HPDE6-E6E7 (cell line): ENCODE results near the gene OTOG.
A peak's percentile ranks its signal among the peaks of the same experiment; 100 is the strongest.

Experiments used
- DNase-seq: peaks from one replicate; pipeline ENCODE4 v3.0.0; 2011; ENCODE audit warnings: missing footprints; ENCODE audit errors: extremely low spot score

The OTOG gene

GRCh38 chr11:17585911-17586695, 39.0 kb downstream of the OTOG start:
- DNase-seq, result no peak

- DNase-seq, result no peak
Measured at GRCh38 chr11:17588166-17588565, 41.1 kb downstream of the OTOG start.

GRCh38 chr11:17588721-17589120, 41.7 kb downstream of the OTOG start:
- no peak for DNase-seq

- no peak for DNase-seq
Measured at GRCh38 chr11:17590463-17590862, 43.4 kb downstream of the OTOG start.

GRCh38 chr11:17591293-17591692, 44.2 kb downstream of the OTOG start:
- no peak for DNase-seq

- no peak for DNase-seq
Measured at GRCh38 chr11:17593466-17594245, 46.6 kb downstream of the OTOG start.

- DNase-seq, result no peak
Measured at GRCh38 chr11:17594686-17595192, 47.7 kb downstream of the OTOG start.

GRCh38 chr11:17595526-17596309, 48.7 kb downstream of the OTOG start:
- DNase-seq, result no peak

- no peak for DNase-seq
Measured at GRCh38 chr11:17596310-17596669, 49.2 kb downstream of the OTOG start.

- no peak for DNase-seq
Measured at GRCh38 chr11:17596711-17597110, 49.7 kb downstream of the OTOG start.

- DNase-seq, result no peak
Measured at GRCh38 chr11:17597770-17598169, 50.7 kb downstream of the OTOG start.

- peak; percentile 50 for DNase-seq
Measured at GRCh38 chr11:17598700-17599459, 51.8 kb downstream of the OTOG start.

GRCh38 chr11:17599460-17599925, 52.4 kb downstream of the OTOG start:
- no peak for DNase-seq

GRCh38 chr11:17600316-17601255, 53.5 kb downstream of the OTOG start:
- no peak for DNase-seq

- DNase-seq, result no peak
Measured at GRCh38 chr11:17601256-17601671, 54.2 kb downstream of the OTOG start.

GRCh38 chr11:17601676-17602075, 54.6 kb downstream of the OTOG start:
- DNase-seq, result no peak

GRCh38 chr11:17602105-17603001, 55.3 kb downstream of the OTOG start:
- no peak for DNase-seq

GRCh38 chr11:17603056-17603825, 56.2 kb downstream of the OTOG start:
- no peak for DNase-seq
